Measurements from ENCODE around the gene PXT1. TPM values are rescaled to one million over a fixed set of nuclear protein-coding genes. Genes with fewer than 3 reads are reported as not detected.

The PXT1 gene
- total RNA-seq, 1 donor from 2014 or later: not detected

DNA sequence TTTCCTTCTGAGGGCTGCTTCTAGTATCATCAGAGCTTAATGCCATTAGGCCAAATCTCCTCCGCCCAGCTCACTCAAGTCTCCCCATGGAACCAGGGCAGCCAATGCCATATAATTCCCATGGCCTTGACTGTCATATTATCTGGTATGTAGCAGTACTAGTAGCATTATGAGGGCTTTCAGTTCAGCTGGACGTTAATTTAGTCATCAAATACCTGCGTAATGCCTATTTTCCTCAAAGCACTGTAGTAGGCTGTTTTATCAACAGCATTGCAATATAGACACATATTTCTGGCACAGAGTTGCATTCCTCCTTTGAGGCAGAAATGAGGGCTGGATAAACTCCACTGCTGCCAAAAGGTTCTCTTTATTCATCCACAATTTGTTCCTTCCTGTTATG is 1.8 kb upstream of the PXT1 start:
- Histone ChIP-seq H3K36me3 (peaks cover 11% of the 10 kb centered on the region), H3K4me1 (peaks cover 63% of the 10 kb centered on the region), H3K27ac (replicated peaks) (peak overlapping the region; percentile 99), H3K27me3 (ENCODE audit: low read depth) (no peaks in the 10 kb centered on the region), H3K4me3 (peak overlapping the region; percentile 95), H3K9me3 (replicated peaks) (peaks cover 6% of the 10 kb centered on the region)
- TF ChIP-seq, protein P1, sequence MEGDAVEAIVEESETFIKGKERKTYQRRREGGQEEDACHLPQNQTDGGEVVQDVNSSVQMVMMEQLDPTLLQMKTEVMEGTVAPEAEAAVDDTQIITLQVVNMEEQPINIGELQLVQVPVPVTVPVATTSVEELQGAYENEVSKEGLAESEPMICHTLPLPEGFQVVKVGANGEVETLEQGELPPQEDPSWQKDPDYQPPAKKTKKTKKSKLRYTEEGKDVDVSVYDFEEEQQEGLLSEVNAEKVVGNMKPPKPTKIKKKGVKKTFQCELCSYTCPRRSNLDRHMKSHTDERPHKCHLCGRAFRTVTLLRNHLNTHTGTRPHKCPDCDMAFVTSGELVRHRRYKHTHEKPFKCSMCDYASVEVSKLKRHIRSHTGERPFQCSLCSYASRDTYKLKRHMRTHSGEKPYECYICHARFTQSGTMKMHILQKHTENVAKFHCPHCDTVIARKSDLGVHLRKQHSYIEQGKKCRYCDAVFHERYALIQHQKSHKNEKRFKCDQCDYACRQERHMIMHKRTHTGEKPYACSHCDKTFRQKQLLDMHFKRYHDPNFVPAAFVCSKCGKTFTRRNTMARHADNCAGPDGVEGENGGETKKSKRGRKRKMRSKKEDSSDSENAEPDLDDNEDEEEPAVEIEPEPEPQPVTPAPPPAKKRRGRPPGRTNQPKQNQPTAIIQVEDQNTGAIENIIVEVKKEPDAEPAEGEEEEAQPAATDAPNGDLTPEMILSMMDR (IDR thresholded peaks at IDR 0.05; ENCODE audit: borderline replicate concordance): no peak
- DNase-seq: no peak
- intact Hi-C loops (cut with micrococcal nuclease): no loop called here

DNA sequence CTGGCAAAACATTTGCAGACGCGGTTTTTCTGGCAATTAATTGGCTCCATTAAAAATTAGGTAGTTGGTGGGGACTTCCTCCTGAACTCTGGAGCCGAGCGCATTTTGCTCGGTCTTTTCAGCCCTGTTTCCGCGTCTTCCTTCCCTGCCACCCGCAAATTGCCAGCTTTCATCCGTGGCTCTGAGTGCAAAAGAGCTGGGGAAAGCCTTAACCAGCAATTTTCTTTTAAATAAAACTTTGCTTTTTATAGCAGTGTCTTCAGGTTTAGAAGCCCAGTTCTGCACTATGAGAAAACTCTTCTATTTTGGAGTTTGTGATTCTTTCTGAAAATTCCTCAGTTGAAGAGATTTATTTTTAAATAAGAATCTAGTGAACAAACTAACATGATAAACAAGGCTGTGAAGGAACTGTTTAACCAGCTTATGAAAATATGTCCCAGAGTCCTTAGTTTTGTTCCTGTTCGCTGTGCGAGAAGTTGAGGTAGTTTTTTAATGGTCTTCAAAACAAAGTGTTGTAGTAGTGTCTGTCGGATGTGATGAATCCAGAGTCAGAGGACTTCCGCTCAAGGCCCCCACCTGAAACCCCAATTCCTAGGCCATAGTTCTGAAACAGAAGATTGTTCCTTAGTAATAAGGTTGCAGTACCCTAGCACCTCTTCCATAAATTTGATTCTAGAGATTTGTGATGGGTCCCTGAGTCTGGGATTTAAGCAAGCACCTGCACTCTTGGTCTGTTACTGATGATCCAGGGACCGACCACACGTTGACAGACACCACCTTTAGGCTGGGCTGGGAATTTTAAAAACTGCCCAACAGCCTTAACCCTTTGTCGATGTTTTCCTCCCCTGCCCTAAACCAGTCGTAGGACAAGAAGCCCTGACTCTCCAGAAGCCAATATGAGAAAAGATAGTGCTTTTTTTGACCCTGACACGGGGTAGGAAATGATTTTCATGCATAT is 1.1 kb upstream of the PXT1 start:
- no peak for DNase-seq
- Histone ChIP-seq H3K36me3 (peaks cover 4% of the 10 kb centered on the region), H3K4me1 (peaks cover 63% of the 10 kb centered on the region), H3K27ac (replicated peaks) (peak overlapping the region; percentile 99), H3K9me3 (replicated peaks) (peaks cover under 1% of the 10 kb centered on the region), H3K4me3 (peak overlapping the region; percentile 95), H3K27me3 (ENCODE audit: low read depth) (no peaks in the 10 kb centered on the region)
- intact Hi-C loops (cut with micrococcal nuclease): no loop called here
- TF ChIP-seq, protein P1 (IDR thresholded peaks at IDR 0.05; ENCODE audit: borderline replicate concordance): no peak

DNA sequence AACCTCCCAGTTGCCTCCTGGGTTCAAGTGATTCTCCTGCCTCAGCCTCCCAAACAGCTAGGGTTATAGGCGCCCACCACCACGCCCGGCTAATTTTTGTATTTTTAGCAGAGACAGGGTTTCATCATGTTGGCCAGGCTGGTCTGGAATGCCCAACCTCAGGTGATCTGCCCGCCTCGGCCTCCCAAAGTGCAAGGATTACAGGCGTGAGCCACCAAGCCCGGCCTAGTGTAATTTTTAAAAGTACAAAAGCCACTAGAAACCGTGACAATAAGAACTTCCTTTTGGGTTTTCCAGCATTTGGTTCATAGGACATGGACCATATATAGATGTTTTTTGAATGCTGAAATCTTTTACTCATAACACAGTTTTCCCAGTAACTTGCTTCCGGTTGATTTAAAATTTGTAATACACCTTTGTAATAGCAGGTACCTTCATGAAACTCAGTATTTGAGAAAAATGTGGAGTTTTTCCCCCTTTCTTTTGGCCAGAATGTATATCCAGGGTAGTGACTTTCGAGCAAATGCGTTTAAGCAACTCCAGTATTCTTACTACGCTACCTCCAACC is 467 bp downstream of the PXT1 start:
- Histone ChIP-seq H3K36me3 (no peaks in the 10 kb centered on the region), H3K27me3 (ENCODE audit: low read depth) (no peaks in the 10 kb centered on the region), H3K4me1 (peaks cover 56% of the 10 kb centered on the region), H3K4me3 (peak overlapping the region; percentile 95), H3K27ac (replicated peaks) (peak overlapping the region; percentile 99), H3K9me3 (replicated peaks) (no peaks in the 10 kb centered on the region)
- TF ChIP-seq, protein P1 (IDR thresholded peaks at IDR 0.05; ENCODE audit: borderline replicate concordance): no peak
- intact Hi-C loops (cut with micrococcal nuclease): no loop called here
- DNase-seq: no peak

DNA sequence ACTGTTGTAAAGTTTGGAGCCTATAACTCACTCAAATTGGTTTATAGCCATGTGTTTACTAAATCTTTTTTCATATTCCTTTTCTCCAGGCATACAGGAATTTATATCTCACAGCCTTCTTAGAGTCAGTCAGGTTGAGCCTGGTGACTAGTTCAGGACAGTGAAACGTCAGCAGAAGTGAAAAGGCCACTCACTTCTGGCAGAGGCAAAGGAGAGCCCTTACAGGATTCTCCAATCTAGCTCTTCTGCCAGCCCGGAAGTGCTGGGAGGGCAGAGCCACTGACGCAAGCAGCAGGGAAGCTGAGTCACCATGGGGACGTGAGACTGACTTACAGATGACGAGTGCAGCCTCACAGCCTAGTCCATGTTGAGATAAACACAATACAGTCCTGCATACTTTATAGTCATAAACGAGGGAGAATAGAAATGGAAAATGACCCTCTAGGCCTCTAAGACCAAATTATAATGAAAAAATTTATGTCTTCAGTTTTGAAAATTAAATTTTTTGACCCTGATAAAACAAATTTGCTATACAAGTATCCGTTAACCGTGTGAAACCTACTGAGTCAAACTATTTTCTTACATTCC is 1.3 kb downstream of the PXT1 start:
- intact Hi-C loops (cut with micrococcal nuclease): no loop called here
- peak; percentile 90 for DNase-seq

DNA sequence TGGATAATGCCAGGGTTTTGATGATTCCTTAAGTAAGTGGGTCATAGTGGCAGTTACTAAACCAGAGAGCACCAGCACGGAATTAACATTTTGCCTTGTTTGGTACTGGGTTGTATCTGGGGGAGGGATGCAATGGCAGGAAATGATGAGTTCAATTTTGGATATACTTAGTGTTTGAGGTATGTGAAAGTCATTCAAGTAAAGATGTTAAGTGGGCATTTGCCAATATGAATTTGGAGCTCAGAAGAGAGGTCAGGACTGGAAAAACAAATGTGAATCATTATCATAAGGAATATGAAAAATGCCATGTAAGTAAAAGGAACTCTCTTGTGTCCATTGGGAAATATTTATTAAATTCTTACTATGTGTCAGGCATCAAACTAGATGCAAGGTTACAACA is 6.2 kb downstream of the PXT1 start:
- Histone ChIP-seq H3K36me3 (no peaks in the 10 kb centered on the region), H3K9me3 (replicated peaks) (no peaks in the 10 kb centered on the region), H3K4me3 (no peak overlapping the region), H3K4me1 (peaks cover 8% of the 10 kb centered on the region), H3K27me3 (ENCODE audit: low read depth) (no peaks in the 10 kb centered on the region), H3K27ac (replicated peaks) (no peak overlapping the region)
- intact Hi-C loops (cut with micrococcal nuclease): no loop called here
- no peak for DNase-seq
- TF ChIP-seq, protein P1 (IDR thresholded peaks at IDR 0.05; ENCODE audit: borderline replicate concordance): no peak

More for the DNA sequence above, 1.3 kb downstream of the PXT1 start:
- TF ChIP-seq, protein P1 (IDR thresholded peaks at IDR 0.05; ENCODE audit: borderline replicate concordance): no peak
- H3K27me3 ChIP-seq (ENCODE audit: low read depth): no peaks in the 10 kb centered on the region
- peak overlapping the region; percentile 7 for H3K4me3 ChIP-seq
- H3K27ac ChIP-seq (replicated peaks): peak overlapping the region; percentile 99
- no peaks in the 10 kb centered on the region for H3K9me3 ChIP-seq (replicated peaks)
- peaks cover 55% of the 10 kb centered on the region for H3K4me1 ChIP-seq
- H3K36me3 ChIP-seq: no peaks in the 10 kb centered on the region
